ENCODE data around the gene KRTAP10-5.

DNA sequence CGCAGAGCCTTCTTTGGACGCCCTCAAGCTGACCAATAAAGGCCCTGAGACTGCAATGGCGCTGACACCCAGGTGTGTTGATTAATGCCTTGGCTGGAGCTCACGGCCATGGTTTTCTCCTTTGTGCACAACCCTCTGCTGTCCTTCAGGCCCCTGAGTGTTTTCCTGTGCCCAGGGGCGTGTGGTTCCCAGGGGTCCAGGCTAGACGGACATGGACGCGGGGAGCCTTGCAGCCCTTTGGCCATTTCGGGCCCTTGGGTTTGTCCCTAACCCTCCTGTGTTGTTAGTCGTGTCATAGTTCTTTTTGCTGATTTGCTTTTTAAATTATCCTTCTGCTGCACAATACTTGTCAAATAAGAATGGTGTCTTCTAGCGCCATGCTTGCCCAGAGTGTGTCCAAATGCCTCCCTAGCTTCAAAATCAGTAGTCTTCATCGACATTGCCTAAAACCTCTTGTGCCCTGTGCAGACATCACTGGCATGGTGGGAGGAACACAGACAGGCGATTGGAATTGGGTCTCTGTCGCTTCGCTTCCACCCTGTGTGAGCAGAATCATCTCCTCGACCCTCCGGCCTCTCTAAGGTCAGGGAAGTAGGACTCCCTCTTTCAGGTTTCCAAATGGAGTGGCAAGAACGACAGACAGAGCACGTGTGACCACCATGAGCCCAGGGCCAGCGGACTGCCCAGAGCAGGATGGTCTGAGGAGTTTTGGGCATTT, 4.9 kb downstream of the KRTAP10-5 start:
- TF ChIP-seq, protein P1, sequence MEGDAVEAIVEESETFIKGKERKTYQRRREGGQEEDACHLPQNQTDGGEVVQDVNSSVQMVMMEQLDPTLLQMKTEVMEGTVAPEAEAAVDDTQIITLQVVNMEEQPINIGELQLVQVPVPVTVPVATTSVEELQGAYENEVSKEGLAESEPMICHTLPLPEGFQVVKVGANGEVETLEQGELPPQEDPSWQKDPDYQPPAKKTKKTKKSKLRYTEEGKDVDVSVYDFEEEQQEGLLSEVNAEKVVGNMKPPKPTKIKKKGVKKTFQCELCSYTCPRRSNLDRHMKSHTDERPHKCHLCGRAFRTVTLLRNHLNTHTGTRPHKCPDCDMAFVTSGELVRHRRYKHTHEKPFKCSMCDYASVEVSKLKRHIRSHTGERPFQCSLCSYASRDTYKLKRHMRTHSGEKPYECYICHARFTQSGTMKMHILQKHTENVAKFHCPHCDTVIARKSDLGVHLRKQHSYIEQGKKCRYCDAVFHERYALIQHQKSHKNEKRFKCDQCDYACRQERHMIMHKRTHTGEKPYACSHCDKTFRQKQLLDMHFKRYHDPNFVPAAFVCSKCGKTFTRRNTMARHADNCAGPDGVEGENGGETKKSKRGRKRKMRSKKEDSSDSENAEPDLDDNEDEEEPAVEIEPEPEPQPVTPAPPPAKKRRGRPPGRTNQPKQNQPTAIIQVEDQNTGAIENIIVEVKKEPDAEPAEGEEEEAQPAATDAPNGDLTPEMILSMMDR (IDR thresholded peaks at IDR 0.05): no peak
- no peak for TF ChIP-seq POLR2A (IDR thresholded peaks at IDR 0.05; ENCODE audit: low read depth)
